NCI-H1694 (cell line): ENCODE measurements around the gene PDSS1.
"Not testable (repeated sequence)": the region's sequence is repeated elsewhere in the genome, so short reads cannot be mapped to it uniquely, and the experiment has no call there.

ENCODE experiments used
- DNase-seq: peaks from one replicate; lab custom pipeline; 2025; lab: John Stamatoyannopoulos, UW

Gene PDSS1

GRCh38 chr10:26739071-26739631 is 41.6 kb downstream of the PDSS1 start:
- no peak for DNase-seq

- no peak for DNase-seq
These were observed 43.9 kb downstream of the PDSS1 start for GRCh38 chr10:26741368-26741767.

GRCh38 chr10:26743091-26743490 is 45.6 kb downstream of the PDSS1 start:
- DNase-seq, result no peak

GRCh38 chr10:26743841-26744240 is 46.3 kb downstream of the PDSS1 start:
- no peak for DNase-seq

- DNase-seq, result no peak
These were observed 48.6 kb downstream of the PDSS1 start for GRCh38 chr10:26746061-26746460.

GRCh38 chr10:26755443-26755903 is 58.0 kb downstream of the PDSS1 start:
- DNase-seq, result no peak

GRCh38 chr10:26759008-26759407 is 61.5 kb downstream of the PDSS1 start:
- DNase-seq, result no peak

GRCh38 chr10:26765549-26765948 is 68.0 kb downstream of the PDSS1 start:
- no peak for DNase-seq

GRCh38 chr10:26770069-26770468 is 72.6 kb downstream of the PDSS1 start:
- no peak for DNase-seq

- DNase-seq, result no peak
These were observed 76.1 kb downstream of the PDSS1 start for GRCh38 chr10:26773633-26774032.

GRCh38 chr10:26776258-26776657 is 78.8 kb downstream of the PDSS1 start:
- no peak for DNase-seq

GRCh38 chr10:26777686-26778085 is 80.2 kb downstream of the PDSS1 start:
- no peak for DNase-seq

GRCh38 chr10:26779176-26779860 is 81.8 kb downstream of the PDSS1 start:
- no peak for DNase-seq

GRCh38 chr10:26780106-26780792 is 82.7 kb downstream of the PDSS1 start:
- DNase-seq, result no peak

- DNase-seq, result no peak
These were observed 83.5 kb downstream of the PDSS1 start for GRCh38 chr10:26780793-26781601.

GRCh38 chr10:26781797-26782196 is 84.3 kb downstream of the PDSS1 start:
- DNase-seq, result no peak

GRCh38 chr10:26787362-26787761 is 89.9 kb downstream of the PDSS1 start:
- DNase-seq, result no peak

GRCh38 chr10:26789779-26790178 is 92.3 kb downstream of the PDSS1 start:
- not testable (repeated sequence) for DNase-seq

GRCh38 chr10:26790221-26790995 is 92.9 kb downstream of the PDSS1 start:
- no peak for DNase-seq

- no peak for DNase-seq
These were observed 95.4 kb downstream of the PDSS1 start for GRCh38 chr10:26792758-26793495.
